Heart left ventricle (tissue), 13 donors: ENCODE results near the gene RNF150.

Experiments
- POLR2A ChIP-seq, 2 donors: fragments of 450-650 bp; IDR thresholded peaks; one replicate each; pipeline ENCODE4 v1.6.1; 2017; ENCODE audit warnings: antibody characterized with exemption in 2 of 2, mild to moderate bottlenecking in 2 of 2, moderate library complexity in 2 of 2
- TF ChIP-seq, protein P1 (sequence below), 12 donors: fragments of 200-600 bp; sonication (generic) in 4 of 12; IDR thresholded peaks; one replicate each; pipeline versions ENCODE4 v1.5.0 to v1.8.0; 2018 to 2022; ENCODE audit warnings: antibody characterized with exemption in 12 of 12, mild to moderate bottlenecking in 5 of 12
- donor health status: ischemic (EF 13 %, LVEDD 7.1; RV severe dilation, severe dysfunction).
- donor health status: DM: no; HTN: yes; CAD: no.
- donor health status: DM: no; HTN: no; CAD: no.
- donor health status: ischemic (EF 25% LVEDD 6.9; RV normal size, moderate dysfunction).
- donor health status: ischemic (EF 25% LVEDD 5.7; RV mildly dilated, moderate dysfunction).
- donor health status: ischemic (EF 35%, LVEDD 5.7; RV mildly dilated, moderate dysfunction).
- donor health status: nonischemic (EF 11% LVEDD 7.7; RV severe dilation, severe dysfunction).
- donor health status: DM: yes; HTN: yes; CAD: no.
- donor health status: PGD.
- donor health status: ischemic (EF 29% LVEDD 5.4; RV normal size, mild dysfunction).
- donor health status: nonischemic (EF 23%, LVEDD 6.1; RV moderate dilation, normal function).

DNA sequence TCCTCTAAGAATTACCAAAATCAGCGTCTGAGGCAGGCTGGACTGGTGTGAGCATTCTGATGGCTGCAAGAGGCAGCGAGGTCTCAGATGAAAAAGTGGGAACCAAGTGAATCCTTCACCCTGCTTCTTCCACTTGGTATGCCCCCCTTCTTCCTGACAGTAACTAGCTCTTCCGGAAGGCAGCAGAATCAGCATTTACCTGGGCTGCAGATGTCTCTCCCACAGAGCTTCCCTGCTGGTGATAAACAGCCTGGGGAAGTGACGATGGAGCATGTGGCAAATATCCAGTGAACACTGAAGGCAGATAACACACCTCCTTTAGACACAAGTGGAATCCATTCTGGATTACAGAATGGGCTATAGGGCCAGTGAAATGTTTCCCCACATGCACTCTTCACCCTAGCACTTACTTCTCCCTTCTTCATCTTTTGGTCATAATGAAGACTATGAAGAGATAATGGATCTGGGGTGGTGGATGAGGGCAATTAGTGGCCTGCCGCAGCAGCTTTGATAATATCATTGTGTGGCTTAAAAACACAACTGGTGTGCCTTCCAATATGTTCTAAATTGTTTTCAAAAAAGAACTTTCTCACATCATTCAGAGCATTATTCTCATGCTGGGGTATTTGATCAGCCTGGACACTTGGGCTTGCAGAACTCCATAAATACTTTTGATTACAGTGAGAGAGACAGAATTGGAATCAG lies 316.3 kb downstream of the RNF150 start:
- no peak for TF ChIP-seq POLR2A (IDR thresholded peaks at IDR 0.05)
- TF ChIP-seq, protein P1, sequence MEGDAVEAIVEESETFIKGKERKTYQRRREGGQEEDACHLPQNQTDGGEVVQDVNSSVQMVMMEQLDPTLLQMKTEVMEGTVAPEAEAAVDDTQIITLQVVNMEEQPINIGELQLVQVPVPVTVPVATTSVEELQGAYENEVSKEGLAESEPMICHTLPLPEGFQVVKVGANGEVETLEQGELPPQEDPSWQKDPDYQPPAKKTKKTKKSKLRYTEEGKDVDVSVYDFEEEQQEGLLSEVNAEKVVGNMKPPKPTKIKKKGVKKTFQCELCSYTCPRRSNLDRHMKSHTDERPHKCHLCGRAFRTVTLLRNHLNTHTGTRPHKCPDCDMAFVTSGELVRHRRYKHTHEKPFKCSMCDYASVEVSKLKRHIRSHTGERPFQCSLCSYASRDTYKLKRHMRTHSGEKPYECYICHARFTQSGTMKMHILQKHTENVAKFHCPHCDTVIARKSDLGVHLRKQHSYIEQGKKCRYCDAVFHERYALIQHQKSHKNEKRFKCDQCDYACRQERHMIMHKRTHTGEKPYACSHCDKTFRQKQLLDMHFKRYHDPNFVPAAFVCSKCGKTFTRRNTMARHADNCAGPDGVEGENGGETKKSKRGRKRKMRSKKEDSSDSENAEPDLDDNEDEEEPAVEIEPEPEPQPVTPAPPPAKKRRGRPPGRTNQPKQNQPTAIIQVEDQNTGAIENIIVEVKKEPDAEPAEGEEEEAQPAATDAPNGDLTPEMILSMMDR (IDR thresholded peaks at IDR 0.05), result no peak
